ENCODE data around the gene ADIPOR2.

DNA sequence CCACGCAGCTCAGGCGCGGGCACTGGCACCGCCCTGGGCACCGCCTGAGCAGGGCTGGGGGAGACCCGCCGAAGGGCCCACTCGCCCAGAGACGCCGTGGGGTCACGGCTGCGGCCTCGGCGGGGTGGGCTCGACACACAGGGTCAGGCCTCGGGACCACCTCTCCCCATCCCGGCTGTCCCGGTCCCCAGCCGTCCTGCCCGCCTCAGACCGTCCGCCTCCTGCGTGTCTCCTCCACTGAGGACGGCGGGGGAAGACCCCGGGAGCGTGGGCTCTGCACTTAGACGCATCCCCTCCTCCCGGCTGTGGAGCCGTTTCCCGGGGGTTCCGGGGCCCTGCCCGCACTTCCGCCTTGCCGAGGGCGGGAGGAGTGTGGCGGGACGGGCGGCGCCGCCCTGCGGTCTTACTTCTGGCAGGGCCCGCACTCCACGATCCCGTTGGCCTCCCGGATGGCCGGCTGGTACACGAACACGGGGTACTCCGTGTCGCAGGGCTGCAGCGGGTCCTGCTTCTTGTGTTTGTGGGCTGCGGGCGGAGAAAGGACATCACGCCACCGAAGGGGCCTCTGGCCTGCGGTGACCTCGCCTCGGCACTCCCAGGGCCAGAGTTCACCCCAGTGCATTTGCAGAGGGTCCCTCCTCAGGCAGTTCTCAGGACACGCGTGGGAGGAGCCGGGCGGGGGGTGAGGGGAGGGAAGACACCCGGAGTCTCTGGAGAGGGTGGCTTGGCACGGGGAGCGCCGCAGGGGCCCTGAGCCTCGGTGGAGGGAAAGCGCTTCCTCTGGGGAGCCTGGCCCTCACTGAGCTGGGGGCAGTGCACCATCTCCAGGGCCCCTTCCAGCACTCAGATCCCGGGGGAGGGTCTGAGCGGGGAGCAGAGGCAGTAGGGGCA, 106.4 kb downstream of the ADIPOR2 start:
- TF ChIP-seq CTCF (IDR thresholded peaks at IDR 0.05) (no peak), POLR2A (IDR thresholded peaks at IDR 0.05) (no peak)

All from lower leg skin (tissue), 3 donors.